ENCODE measurements around the gene HSPB2.
"Not testable (repeated sequence)": the region's sequence is repeated elsewhere in the genome, so short reads cannot be mapped to it uniquely, and the experiment has no call there.

The HSPB2 gene

GRCh38 chr11:111932611-111932950 is 20.0 kb downstream of the HSPB2 start:
- no peak overlapping the region for H3K18ac ChIP-seq (ENCODE audit: low read length)
- peaks cover 2% of the 10 kb centered on the region for H3K79me2 ChIP-seq (ENCODE audit: control insufficient read depth, insufficient read depth, low read length, poor library complexity)
- H3K14ac ChIP-seq (ENCODE audit: low read length) = no peak overlapping the region
- peaks cover 2% of the 10 kb centered on the region for H3K79me1 ChIP-seq (ENCODE audit: low read length)
- peaks cover 9% of the 10 kb centered on the region in 2 experiments for H3K4me1 ChIP-seq (ENCODE audit: control insufficient read depth in 1 of 2, insufficient read depth in 2 of 2, low read length in 2 of 2)
- H2AK5ac ChIP-seq (ENCODE audit: low read length) = no peak overlapping the region
- no peaks in the 10 kb centered on the region for H3K36me3 ChIP-seq (ENCODE audit: control insufficient read depth in 1 of 2, insufficient read depth in 2 of 2, low read length in 2 of 2)
- H4K8ac ChIP-seq (ENCODE audit: low read depth, low read length) = no peak overlapping the region
- no peak overlapping the region for H3K9ac ChIP-seq (ENCODE audit: low read length)
- WGBS (ENCODE audit: extremely low coverage, insufficient coverage, insufficient read length) = no CpG with 5 or more reads among the region's 2 CpGs
- H3K27ac ChIP-seq (ENCODE audit: low read depth, low read length) = no peak overlapping the region
- no peak overlapping the region for H2BK5ac ChIP-seq (ENCODE audit: low read depth, low read length, poor library complexity)
- no peak overlapping the region for H3K23ac ChIP-seq (ENCODE audit: low read length)
- H3K27me3 ChIP-seq (ENCODE audit: insufficient read depth, low read length) = no peaks in the 10 kb centered on the region
- H3K4ac ChIP-seq (ENCODE audit: low read depth, low read length) = no peak overlapping the region
- no peak overlapping the region for H2AFZ ChIP-seq (ENCODE audit: insufficient read depth, low read length, poor library complexity)
- H4K12ac ChIP-seq (ENCODE audit: low read depth, low read length) = no peak overlapping the region
- H2BK120ac ChIP-seq (ENCODE audit: insufficient read depth, low read length, poor library complexity) = no peak overlapping the region
- DNase-seq = no peak
- H4K91ac ChIP-seq (ENCODE audit: low read depth, low read length) = no peak overlapping the region
- no peak overlapping the region for H3K4me2 ChIP-seq (ENCODE audit: low read length)
- H3K9me3 ChIP-seq (ENCODE audit: insufficient read depth, low read depth, low read length) = peaks cover 2% of the 10 kb centered on the region
- H2BK12ac ChIP-seq (ENCODE audit: low read length) = no peak overlapping the region
- no peak overlapping the region for H3K4me3 ChIP-seq (ENCODE audit: low read depth, low read length)

GRCh38 chr11:111933176-111933575 is 20.6 kb downstream of the HSPB2 start:
- H2AFZ ChIP-seq (ENCODE audit: insufficient read depth, low read length, poor library complexity); H2BK12ac ChIP-seq (ENCODE audit: low read length); H3K9me3 ChIP-seq (ENCODE audit: insufficient read depth, low read depth, low read length); H3K4me2 ChIP-seq (ENCODE audit: low read length); H3K4me1 ChIP-seq (ENCODE audit: control insufficient read depth in 1 of 2, insufficient read depth in 2 of 2, low read length in 2 of 2); H3K36me3 ChIP-seq (ENCODE audit: control insufficient read depth in 1 of 2, insufficient read depth in 2 of 2, low read length in 2 of 2); H3K27me3 ChIP-seq (ENCODE audit: insufficient read depth, low read length); H3K23ac ChIP-seq (ENCODE audit: low read length); H3K14ac ChIP-seq (ENCODE audit: low read length); H3K18ac ChIP-seq (ENCODE audit: low read length); DNase-seq; H3K79me1 ChIP-seq (ENCODE audit: low read length); H3K9ac ChIP-seq (ENCODE audit: low read length); H4K91ac ChIP-seq (ENCODE audit: low read depth, low read length); H3K79me2 ChIP-seq (ENCODE audit: control insufficient read depth, insufficient read depth, low read length, poor library complexity); H4K12ac ChIP-seq (ENCODE audit: low read depth, low read length); H2BK120ac ChIP-seq (ENCODE audit: insufficient read depth, low read length, poor library complexity); H3K4me3 ChIP-seq (ENCODE audit: low read depth, low read length); H2AK5ac ChIP-seq (ENCODE audit: low read length); H3K4ac ChIP-seq (ENCODE audit: low read depth, low read length); H2BK5ac ChIP-seq (ENCODE audit: low read depth, low read length, poor library complexity); H4K8ac ChIP-seq (ENCODE audit: low read depth, low read length); H3K27ac ChIP-seq (ENCODE audit: low read depth, low read length): not testable (repeated sequence)
- no CpG with 5 or more reads among the region's 14 CpGs for WGBS (ENCODE audit: extremely low coverage, insufficient coverage, insufficient read length)

- H4K12ac ChIP-seq (ENCODE audit: low read depth, low read length) = no peak overlapping the region
- H3K14ac ChIP-seq (ENCODE audit: low read length) = no peak overlapping the region
- H3K36me3 ChIP-seq (ENCODE audit: control insufficient read depth in 1 of 2, insufficient read depth in 2 of 2, low read length in 2 of 2) = no peaks in the 10 kb centered on the region
- no peak overlapping the region for H3K4me3 ChIP-seq (ENCODE audit: low read depth, low read length)
- no peak overlapping the region for H3K18ac ChIP-seq (ENCODE audit: low read length)
- peaks cover 2% of the 10 kb centered on the region for H3K9me3 ChIP-seq (ENCODE audit: insufficient read depth, low read depth, low read length)
- H3K4me1 ChIP-seq (ENCODE audit: control insufficient read depth in 1 of 2, insufficient read depth in 2 of 2, low read length in 2 of 2) = peaks cover 8 to 10% of the 10 kb centered on the region in 2 experiments
- no peak overlapping the region for H3K9ac ChIP-seq (ENCODE audit: low read length)
- no peak overlapping the region for H2AK5ac ChIP-seq (ENCODE audit: low read length)
- peaks cover 2% of the 10 kb centered on the region for H3K79me2 ChIP-seq (ENCODE audit: control insufficient read depth, insufficient read depth, low read length, poor library complexity)
- H2BK12ac ChIP-seq (ENCODE audit: low read length) = no peak overlapping the region
- no peak overlapping the region for H2BK5ac ChIP-seq (ENCODE audit: low read depth, low read length, poor library complexity)
- no peak overlapping the region for H3K4ac ChIP-seq (ENCODE audit: low read depth, low read length)
- H2AFZ ChIP-seq (ENCODE audit: insufficient read depth, low read length, poor library complexity) = no peak overlapping the region
- no peak overlapping the region for H3K23ac ChIP-seq (ENCODE audit: low read length)
- no peak overlapping the region for H2BK120ac ChIP-seq (ENCODE audit: insufficient read depth, low read length, poor library complexity)
- H3K79me1 ChIP-seq (ENCODE audit: low read length) = peaks cover 2% of the 10 kb centered on the region
- no CpG with 5 or more reads among the region's 1 CpG for WGBS (ENCODE audit: extremely low coverage, insufficient coverage, insufficient read length)
- no peak overlapping the region for H4K91ac ChIP-seq (ENCODE audit: low read depth, low read length)
- no peaks in the 10 kb centered on the region for H3K27me3 ChIP-seq (ENCODE audit: insufficient read depth, low read length)
- peak in 1 of 2 donors; percentile 50 for DNase-seq
- no peak overlapping the region for H3K27ac ChIP-seq (ENCODE audit: low read depth, low read length)
- H3K4me2 ChIP-seq (ENCODE audit: low read length) = no peak overlapping the region
- H4K8ac ChIP-seq (ENCODE audit: low read depth, low read length) = no peak overlapping the region
Measured at GRCh38 chr11:111933872-111934271, 21.3 kb downstream of the HSPB2 start.

- Histone ChIP-seq H3K9ac (ENCODE audit: low read length) (no peak overlapping the region), H3K4me3 (ENCODE audit: low read depth, low read length) (no peak overlapping the region), H4K91ac (ENCODE audit: low read depth, low read length) (no peak overlapping the region), H3K4me1 (ENCODE audit: control insufficient read depth in 1 of 2, insufficient read depth in 2 of 2, low read length in 2 of 2) (peaks cover 8 to 10% of the 10 kb centered on the region in 2 experiments), H3K27ac (ENCODE audit: low read depth, low read length) (no peak overlapping the region), H3K79me1 (ENCODE audit: low read length) (peaks cover 2% of the 10 kb centered on the region), H2BK5ac (ENCODE audit: low read depth, low read length, poor library complexity) (no peak overlapping the region), H2BK120ac (ENCODE audit: insufficient read depth, low read length, poor library complexity) (no peak overlapping the region), H3K79me2 (ENCODE audit: control insufficient read depth, insufficient read depth, low read length, poor library complexity) (peaks cover 2% of the 10 kb centered on the region), H3K36me3 (ENCODE audit: control insufficient read depth in 1 of 2, insufficient read depth in 2 of 2, low read length in 2 of 2) (no peaks in the 10 kb centered on the region), H2AK5ac (ENCODE audit: low read length) (no peak overlapping the region), H3K14ac (ENCODE audit: low read length) (no peak overlapping the region), H4K12ac (ENCODE audit: low read depth, low read length) (no peak overlapping the region), H2BK12ac (ENCODE audit: low read length) (no peak overlapping the region), H2AFZ (ENCODE audit: insufficient read depth, low read length, poor library complexity) (no peak overlapping the region), H4K8ac (ENCODE audit: low read depth, low read length) (no peak overlapping the region), H3K23ac (ENCODE audit: low read length) (no peak overlapping the region), H3K4me2 (ENCODE audit: low read length) (no peak overlapping the region), H3K27me3 (ENCODE audit: insufficient read depth, low read length) (no peaks in the 10 kb centered on the region), H3K18ac (ENCODE audit: low read length) (no peak overlapping the region), H3K4ac (ENCODE audit: low read depth, low read length) (no peak overlapping the region), H3K9me3 (ENCODE audit: insufficient read depth, low read depth, low read length) (peaks cover 2% of the 10 kb centered on the region)
- WGBS (ENCODE audit: extremely low coverage, insufficient coverage, insufficient read length) = no CpG with 5 or more reads among the region's 1 CpG
- DNase-seq = no peak
Measured at GRCh38 chr11:111934306-111934705, 21.8 kb downstream of the HSPB2 start.

All from trophoblast cell (in vitro differentiated cells and primary cell).